Measurements from ENCODE around the gene ESR2.
"Not testable (repeated sequence)": the region's sequence is repeated elsewhere in the genome, so short reads cannot be mapped to it uniquely, and the experiment has no call there.

The ESR2 gene

DNA sequence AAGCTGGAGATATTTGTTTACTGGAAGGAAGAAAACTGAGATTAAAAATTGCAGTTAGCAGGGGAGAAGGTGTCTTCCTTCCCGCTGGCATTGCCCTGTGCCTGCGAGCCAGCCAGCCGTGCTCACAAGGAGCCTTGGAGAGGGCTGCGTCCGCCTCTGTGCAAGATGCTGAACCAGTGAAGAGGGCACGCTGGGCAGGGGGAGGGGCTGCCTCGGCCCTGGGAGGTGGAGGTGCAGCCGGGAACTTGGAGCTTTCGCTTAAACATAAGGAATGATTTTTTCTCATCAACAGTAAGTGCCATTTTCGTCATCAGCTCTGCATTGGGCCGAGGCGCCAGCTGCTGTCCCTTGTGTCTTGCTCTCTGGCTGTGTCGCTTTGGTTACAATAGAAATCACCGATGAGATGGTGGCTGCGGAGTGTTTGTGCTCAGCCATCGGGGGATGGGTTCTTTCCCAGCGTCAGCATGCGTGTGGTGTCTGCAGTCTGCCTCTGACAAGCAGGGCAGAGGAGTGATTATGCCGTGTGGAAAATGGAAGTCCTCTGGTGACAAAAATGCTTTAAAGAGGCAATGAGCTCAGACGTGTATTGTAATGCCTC is 97.3 kb downstream of the ESR2 start:
- peak; percentile 74 for DNase-seq (ENCODE audit: low spot score)

DNA sequence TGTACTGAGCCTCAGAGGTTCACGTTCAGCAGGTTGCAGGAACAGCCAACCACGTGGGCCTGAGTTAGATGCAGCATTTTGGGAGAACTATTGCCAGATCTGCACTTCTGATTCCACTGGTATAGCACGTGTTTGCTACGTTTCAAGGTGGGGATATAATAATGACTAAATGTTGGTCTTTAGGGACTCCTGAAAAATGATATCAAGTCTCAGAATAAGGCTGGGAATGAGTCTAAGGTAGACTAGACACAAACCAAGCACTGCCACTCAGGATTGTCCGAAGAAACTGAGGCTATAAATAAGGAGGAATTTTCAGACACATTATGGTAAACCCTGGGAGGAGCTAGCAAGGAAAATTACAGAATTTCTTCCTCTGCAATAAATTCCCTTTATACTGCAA is 98.1 kb downstream of the ESR2 start:
- DNase-seq (ENCODE audit: low spot score): no peak

DNA sequence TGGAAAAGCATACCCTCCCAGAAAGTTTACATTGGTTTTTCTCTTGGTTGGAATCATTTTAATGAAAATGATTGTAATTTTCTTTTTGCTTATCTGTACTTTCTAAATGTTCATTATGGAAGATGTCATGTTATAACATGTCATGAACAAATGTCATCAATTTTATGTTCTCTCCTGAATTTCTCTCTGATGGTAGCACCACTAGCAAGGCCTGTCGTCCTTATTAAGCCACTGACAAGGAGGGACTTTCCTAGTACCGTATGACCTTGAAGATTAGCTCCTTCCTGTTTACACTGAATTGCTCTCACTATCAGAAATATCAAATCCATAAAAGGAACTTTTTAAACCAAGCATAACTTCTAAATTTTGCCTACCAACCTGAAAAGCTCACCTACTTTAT is 99.0 kb downstream of the ESR2 start:
- DNase-seq (ENCODE audit: low spot score): no peak

- no peak for DNase-seq (ENCODE audit: low spot score)
Measured at GRCh38 chr14:64194404-64194803, 99.8 kb downstream of the ESR2 start.

DNA sequence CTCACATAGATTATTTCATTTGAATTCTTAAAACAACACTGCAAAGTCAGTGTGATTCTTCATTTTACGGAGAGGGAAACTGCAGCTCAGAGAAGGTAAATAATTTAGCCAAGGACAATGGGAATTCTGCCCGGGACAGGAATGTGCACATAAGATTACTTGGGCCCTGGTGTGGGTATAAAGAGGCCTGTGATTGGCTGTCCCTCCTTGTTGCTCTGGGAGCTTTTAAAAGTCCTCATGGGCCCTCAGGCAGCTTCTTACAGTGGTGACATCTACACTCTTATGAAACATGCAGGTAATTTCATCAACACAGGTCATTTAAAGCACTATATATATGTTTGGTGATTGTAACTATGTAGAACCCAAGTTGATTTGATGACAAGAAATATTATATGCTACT is 100.3 kb downstream of the ESR2 start:
- DNase-seq (ENCODE audit: low spot score): no peak

GRCh38 chr14:64191756-64192155 is 102.4 kb downstream of the ESR2 start:
- DNase-seq (ENCODE audit: low spot score): peak; percentile 28

- no peak for DNase-seq (ENCODE audit: low spot score)
Measured at GRCh38 chr14:64190974-64191502, 103.1 kb downstream of the ESR2 start.

GRCh38 chr14:64187331-64187730 is 106.8 kb downstream of the ESR2 start:
- no peak for DNase-seq (ENCODE audit: low spot score)

DNA sequence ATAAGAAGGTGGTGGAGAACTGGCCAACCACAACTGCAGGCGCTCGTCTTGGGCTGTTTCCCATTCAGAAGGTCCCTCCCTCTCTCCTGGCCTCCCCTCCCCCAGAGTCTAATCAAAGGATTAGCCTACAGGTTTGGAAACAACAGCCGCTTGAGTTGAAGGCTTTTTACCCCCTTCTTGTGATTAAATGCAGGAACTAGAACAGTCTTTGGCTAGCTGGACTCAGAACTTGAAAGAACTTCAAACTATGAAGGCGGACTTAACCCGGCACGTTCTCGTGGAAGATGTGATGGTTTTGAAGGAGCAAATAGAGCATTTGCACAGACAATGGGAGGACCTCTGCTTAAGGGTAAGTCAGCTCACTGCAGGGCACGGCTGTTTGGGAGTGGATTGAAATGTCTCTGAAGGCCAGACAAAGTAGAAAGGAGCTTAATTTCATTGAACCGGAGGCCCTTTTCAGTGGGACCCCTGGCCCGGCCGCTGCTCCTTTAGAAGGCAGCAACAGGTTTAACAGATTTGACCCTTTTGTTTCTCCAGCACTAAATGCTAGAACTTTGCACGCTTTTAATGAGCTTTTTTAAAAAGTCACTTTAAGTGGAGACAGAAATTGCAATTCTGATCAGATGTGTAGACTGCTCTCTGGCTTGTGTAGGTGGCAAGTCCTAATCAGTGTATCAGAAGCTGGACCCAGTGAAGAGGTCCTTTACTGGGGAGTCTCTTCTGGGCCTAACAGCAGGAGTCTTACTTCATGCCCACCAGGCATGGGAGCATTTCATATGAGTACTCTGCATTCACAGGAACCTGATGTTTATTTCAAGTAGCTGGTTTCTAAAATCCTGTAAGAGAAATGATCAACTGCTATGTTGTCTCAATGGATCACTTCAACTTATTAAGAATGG is 107.7 kb downstream of the ESR2 start:
- no peak for DNase-seq (ENCODE audit: low spot score)

DNA sequence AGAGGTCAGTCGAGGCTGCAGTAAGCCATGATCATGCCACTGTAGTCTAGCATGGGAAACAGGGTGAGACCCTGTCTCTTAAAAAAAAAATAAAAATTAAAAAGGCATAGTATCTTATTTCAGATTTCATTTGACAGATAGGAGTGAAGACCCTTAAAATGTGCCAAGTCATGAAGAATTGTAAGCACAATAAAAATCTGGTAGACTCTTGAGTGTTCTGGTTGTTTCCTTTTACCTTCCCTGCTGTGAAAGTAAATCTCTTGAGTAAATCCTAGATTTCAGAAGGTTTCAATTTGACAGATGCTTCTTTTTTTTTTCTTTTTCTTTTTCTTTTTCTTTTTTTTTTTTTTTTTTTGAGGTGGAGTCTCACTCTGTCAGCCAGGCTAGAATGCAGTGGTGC is 109.0 kb downstream of the ESR2 start:
- DNase-seq (ENCODE audit: low spot score): no peak

- no peak for DNase-seq (ENCODE audit: low spot score)
Measured at GRCh38 chr14:64184103-64184729, 110.0 kb downstream of the ESR2 start.

GRCh38 chr14:64182908-64183307 is 111.3 kb downstream of the ESR2 start:
- DNase-seq (ENCODE audit: low spot score): not testable (repeated sequence)

DNA sequence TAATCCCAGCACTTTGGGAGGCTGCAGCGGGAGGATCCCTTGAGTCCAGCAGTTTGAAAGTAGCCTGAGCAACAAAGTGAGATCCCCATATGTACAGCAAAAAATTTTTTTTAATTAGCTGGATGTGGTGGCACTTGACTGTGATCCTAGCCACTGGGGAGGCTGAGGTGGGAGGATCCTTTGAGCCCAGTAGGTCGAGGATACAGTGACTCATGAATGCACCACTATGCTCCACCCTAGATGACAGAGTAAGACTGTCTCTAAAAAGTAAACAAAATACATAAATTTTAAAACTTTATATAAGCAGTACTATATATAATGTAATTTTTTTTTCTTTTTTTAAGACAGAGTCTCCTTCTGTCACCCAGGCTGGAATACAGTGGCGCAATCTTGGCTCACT is 115.4 kb downstream of the ESR2 start:
- DNase-seq (ENCODE audit: low spot score): no peak

GRCh38 chr14:64176330-64176729 is 117.8 kb downstream of the ESR2 start:
- DNase-seq (ENCODE audit: low spot score): no peak

DNA sequence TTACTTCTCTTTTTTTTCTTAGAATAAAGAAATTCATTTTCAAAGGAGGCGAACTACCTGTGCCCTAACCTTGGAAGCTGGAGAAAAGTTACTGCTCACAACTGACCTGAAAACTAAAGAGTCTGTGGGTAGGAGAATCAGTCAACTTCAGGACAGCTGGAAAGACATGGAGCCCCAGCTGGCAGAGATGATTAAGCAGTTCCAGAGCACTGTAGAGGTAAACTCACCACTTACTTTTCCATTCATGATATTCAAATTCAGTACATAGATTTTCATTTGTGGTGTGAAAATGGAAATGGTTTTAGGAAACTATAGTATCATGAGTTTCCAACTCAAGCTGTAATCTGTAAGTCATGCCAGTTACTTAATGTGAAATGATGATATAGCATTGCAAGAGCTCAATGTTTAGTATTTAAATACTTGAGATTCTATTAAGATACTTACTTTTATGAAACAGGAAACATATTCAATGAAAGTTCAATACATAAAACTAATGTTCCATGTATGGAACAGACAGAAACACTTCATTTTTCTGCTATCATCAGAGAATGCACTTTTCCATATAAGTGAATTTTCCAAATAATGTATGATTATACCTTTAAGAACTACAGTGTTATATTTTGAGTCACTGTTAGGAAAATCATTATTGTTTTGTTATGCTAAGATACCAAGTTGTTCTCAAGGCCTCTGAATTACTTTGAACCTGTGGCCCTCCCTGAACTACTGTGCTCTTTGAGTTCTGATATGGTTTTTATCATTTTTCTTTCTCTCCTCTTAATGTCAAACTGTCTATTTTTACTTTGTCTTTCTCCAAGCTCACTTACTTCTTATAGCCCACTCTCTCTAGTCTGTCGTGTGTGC is 119.0 kb downstream of the ESR2 start:
- DNase-seq (ENCODE audit: low spot score): no peak

- no peak for DNase-seq (ENCODE audit: low spot score)
Measured at GRCh38 chr14:64170181-64170580, 124.0 kb downstream of the ESR2 start.

DNA sequence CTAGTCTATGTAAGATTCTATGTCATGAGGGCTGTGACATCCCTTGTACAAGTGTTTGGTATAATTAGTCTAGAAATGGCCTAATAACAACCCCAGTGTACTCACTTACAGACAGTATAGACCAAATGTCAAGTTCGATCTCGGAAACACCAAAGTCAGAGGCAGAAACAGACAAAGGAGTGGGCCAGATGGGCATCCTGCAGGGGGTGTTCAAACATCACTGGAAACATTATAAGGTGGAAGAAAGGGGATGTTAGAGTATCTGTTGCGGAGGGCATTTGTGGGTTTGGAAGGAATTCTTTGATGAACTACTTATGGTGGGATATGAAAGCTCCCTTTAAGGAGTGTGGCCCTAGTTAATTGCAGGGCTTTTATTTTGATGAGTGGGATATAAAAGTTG is 134.6 kb downstream of the ESR2 start:
- DNase-seq (ENCODE audit: low spot score): no peak

- DNase-seq (ENCODE audit: low spot score): no peak
Measured at GRCh38 chr14:64158608-64159007, 135.6 kb downstream of the ESR2 start.

DNA sequence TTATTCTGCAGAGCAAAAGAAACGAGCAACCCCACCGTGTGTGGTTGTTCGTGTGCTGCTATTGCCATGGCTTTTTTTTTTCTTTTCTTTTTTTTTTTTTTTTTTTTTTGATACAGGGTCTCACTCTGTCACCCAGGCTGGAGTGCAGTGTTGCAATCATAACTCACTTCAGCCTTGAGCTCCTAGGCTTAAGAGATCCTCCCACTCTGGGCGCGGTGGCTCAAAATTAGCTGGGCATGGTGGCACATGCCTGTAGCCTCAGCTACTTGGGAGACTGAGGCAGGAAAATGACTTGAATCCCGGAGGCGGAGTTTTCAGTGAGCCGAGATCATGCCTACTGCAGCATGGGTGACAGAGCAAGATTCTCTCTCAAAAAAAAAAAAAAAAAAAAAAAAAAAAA is 144.2 kb downstream of the ESR2 start:
- DNase-seq (ENCODE audit: low spot score): no peak

DNA sequence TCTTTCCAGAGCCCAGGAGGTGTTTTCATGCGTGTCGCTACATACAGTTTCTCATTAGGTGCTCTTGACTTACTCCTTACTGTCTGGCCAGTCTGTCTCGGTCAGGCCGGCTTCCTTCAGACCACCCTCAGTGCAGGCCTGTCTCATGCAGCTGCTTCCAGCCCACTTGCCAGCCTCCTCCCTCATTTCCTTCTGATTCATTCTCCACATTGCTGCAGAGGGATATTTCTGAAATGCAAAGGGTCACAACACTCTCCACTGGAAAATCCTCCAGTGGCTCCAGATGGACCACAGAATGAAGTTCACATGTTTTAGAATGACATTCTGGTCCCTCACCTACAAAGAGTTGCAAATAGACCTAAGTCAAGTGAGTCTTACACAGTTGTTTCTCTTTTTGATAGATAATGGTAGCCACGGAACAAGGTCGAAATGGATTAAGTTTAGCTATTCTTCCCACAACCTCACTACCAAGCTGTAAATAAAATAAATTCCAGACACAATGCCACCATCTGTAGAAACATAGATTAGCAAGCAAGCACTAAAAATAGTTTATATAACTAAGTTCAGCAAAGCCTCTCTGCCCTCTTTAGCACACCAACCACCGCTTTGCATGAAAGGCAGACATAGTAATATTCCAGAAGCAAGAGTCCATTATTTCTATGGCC is 146.9 kb downstream of the ESR2 start:
- no peak for DNase-seq (ENCODE audit: low spot score)

DNA sequence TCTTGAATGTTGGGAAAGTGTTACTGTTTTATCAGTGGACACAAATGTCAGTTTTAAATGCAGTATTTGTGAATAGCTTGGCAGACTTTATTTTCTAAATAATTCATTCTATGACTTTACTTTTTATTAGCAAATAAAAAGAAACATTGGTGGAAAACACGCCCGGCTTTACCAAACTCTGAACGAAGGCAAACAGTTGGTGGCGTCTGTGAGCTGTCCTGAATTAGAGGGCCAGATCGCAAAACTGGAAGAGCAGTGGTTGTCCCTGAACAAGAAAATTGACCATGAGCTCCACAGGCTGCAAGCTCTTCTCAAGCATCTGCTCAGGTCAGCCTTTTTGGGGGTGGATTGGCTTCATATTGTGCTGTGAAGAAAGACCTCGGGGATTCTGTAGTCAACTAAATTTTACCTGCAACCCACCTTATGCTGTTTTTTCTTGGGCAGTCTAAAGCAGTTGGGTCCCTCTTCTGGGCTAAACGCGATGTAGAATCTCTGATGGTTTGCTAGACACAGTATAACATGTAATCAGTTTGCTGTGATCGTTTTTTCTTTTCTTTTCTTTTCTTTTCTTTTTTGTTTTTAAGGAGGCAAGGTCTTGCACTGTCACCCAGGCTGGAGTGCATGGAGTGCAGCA is 156.4 kb downstream of the ESR2 start:
- no peak for DNase-seq (ENCODE audit: low spot score)

All from GM03348 (cell line).